Panc1 (cell line): Measurements from ENCODE around the gene SCAF1.

Experiments
- CTCF ChIP-seq: fragments of 450-650 bp; IDR thresholded peaks from 2 replicates; pipeline ENCODE4 v1.5.1; 2017; ENCODE audit warnings: mild to moderate bottlenecking
- POLR2AphosphoS5 ChIP-seq: IDR thresholded peaks from 2 replicates; pipeline ENCODE4 v1.6.1; 2012; ENCODE audit warnings: mild to moderate bottlenecking, low read depth, low read length, moderate library complexity

GRCh38 chr19:49683814-49684250, 41.8 kb downstream of the SCAF1 start:
- TF ChIP-seq CTCF (no peak), POLR2AphosphoS5 (no peak)
